DLD1 (cell line): ENCODE results near the gene PXT1.

Source experiments
- in situ Hi-C: cut with HindIII; loops from 2 replicates; pipeline ENCODE4 v1.10.0; 2017; ENCODE audit warnings: low sequenced_read_pairs

Gene PXT1

DNA sequence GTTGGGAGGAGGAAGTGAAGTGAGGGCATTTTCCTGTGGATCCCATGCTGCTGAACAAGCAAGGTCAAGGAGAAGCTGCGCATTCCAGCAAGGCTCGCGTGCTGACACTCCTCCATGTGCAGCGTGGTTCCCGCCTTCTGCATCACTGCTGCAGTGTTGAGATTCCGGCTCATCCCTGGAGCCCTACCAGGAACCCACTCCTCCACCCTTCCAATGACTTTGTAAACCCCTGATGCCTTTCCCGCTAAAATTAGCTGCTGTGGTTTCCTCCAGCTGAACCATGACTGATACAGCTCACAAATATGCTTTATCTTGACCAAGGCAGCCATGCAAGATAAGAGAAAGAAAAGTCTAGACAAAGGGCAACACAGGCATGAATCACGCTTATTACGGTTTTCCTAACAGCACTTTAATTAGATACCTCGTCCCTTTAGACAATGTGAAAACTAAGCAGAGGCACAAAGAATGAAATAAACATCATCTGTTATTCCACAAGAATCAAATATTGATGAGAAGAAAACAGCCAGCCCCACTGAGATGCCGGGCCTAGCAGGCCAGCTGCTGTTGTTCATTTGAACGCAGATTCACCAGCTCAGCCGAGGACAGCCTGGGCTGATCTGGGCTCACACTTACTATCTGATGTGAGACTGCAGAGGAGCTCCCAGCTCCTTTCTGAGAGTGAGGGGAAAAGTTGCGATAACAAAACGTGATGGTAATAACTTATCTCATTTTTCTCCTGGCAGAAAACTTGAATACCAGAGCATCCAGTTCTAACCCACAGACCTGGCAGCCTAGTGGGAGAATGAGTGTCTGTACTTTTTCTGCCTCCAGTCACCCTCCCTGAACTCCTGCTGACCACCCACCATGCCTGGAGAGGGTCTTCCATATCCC is 91.7 kb downstream of the PXT1 start:
- in situ Hi-C loops = no loop called here

DNA sequence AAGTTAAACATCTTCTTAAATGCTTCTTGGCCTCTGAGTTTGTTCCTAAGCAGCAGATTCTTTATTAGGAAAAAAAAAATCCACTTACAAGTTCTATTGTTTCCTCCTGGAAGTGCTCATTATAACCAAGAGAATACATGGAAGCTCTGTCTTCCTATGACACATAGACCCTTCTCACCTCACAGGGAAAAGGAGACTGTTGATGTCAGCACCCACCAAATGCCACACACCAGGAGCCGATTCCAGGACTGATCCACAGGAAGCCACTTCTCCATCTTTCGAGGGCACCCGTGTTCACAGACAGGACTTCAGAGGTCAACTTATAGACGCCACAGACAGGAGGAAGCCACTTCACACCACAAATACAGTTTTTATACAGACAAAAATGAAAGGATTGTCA is 92.6 kb downstream of the PXT1 start:
- in situ Hi-C loops = no loop called here

DNA sequence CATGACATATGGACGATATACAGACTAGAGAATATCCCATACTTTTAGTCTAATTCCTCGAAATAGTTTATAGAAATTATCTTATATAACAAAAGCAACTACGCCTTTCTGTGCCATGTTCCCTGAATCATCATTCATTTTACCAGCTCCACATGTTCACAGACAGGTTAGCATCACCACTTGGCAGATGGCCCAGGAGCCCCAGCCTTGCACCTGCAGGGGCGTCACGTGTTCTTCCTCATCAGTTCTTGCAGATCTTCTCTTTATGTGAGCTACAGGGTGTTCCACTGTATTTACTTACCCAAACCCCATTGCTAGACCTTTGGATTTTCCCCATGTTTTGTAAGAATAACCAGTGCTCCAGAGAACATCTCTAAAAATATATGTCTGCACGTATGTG is 93.4 kb downstream of the PXT1 start:
- in situ Hi-C loops = no loop called here

DNA sequence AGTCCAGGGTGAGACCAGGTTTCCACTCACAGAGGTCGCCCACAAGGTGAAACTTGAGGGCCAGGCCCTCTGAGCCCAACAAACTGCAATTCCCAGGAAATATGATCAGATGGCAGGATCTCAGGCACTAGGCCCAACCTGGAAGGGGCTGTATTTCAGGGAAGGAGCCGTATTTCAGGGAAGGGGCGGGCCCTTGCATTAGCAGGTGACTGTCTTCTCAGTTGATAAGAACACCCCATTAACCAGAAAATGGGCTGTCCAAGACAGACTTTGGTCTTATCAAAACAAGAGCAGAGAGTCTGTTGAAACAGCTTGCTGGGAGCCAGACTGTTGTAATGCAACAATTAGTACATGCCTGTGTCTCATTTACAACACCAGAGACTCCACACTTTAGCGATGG is 95.0 kb downstream of the PXT1 start:
- in situ Hi-C loops = no loop called here

DNA sequence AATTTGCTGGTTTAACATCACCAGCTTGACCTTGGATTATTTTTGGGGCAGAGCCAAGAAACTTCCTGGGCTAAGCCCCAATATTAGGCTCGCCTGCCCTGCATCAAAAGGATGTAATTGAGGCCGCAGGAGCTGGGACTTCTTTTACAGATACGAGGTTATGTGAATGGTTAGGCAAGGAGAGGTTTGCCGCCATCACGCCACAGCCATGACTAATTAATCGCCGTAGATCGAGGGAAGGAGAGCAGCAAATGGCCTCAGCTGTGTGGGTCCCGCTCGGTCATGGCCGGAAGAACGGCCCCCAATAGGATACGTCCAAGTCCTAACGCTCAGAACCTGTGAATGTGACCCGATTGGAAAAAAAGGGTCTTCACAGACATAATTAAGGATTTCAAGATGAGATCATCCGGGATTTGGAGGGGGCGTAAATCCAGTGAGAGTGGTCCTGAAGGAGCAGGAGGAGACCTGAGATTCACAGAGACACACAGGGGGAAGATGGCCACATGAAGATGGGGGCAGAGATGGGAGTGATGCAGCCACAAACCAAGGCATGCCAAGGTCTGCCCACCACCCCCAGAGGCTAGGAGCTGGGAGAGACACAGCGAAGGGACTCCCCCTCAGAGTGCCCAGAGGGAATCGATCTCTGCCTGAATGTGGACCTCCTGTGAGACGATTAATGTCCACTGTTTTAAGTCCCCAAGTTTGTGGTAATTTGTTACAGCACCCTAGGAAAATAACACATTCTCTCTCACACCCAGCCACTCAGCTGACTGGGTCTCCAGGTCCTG is 96.0 kb downstream of the PXT1 start:
- in situ Hi-C loops = no loop called here

DNA sequence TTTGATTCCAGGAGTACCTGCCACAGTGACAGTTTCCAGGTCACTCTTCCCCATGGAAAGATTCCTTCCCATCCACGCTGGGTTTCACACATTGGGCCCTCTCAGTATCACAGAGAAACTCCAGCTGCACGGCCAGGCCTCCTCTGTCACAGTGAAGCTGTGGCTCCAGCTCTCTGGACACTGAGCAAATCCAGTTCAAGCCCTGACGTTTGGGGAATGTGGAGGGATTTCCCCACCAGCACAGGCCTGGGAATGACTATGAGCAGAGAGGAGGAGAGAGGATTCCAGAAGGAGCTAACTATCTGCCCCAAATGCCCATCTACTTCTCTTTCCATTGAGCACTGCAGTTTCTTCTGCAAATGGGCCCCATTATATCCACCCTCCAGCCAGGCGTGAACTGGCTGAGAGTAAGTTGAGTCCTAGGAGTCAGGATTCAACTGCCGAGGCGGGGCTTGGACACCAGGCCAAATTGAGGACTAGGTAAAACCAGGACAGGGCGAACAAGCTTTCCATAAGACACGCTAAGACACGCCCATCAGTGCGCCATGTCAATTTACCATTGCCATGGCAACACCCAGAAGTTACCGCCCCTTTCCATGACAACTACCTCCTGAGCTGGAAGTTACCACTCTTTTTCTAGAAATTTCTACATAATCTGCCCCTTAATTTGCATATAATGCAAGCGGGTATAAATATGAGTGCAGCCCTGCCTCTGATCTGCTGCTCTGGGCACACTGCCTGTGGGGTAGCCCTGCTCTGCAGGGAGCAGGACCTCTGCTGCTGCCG is 96.8 kb downstream of the PXT1 start:
- in situ Hi-C loops = no loop called here

DNA sequence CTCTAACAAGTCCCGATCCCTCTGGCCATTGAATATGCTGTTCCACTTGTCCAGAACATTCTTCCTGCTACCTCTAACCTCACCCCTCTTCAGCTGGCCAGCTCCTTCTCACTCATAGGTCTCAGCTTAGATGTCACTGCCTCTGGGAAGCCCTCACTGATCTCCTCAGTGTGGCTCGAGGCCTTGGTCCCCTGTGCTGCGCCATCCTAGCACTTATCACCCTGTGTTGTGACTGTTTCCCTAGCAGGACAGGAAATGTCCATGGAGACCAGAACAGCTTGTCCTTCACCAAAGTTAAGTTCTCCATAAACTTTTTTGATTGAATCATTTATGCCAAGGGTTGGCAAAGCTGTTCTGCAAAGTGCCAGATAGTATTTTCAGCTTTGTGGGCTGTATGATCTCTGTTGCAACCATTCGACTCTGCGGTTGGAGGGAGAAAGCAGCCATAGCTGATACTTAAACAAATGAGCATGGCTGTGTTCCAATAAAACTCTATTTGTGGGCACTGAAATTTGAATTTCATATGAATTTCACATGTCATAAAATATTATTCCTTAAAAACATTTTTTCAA is 99.5 kb downstream of the PXT1 start:
- in situ Hi-C loops = no loop called here

DNA sequence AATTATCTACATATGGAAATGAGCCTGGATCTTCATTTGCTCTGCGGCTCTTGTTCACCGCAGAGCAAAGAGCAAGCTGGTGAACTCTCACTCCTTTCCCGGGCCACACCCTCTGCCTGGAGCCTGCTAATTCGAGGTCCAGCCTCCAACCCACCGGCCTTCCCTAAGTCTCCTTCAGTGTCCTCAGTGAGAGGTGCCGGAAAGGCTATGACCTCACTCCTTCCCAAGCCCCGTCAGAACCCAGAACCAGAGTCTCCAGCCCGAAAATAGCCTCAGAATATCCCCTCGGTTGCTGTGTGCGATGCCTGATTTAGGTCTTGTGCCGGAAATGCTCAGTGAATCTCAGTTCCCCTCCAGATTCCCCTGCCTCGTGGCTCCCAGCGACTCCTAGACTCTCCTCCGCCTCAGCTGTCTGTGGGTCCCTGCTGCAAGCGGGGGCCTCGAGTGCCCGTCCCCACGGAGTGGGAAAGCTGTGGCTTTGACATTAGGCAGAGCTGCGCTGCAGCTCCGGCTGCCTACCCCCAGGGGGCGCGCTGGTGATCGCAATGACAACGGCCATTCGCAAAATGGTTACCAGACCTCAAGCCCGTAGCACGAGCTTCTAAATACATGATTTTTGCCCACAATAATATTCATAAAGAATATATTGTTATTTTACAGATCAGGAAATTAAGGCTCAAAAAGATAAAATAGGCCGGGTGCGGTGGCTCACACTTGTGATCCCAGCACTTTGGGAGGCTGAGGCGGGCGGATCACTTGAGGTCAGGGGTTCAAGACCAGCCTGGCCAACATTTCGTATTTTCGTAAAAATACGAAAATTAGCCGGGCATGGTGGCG is 101.8 kb downstream of the PXT1 start:
- in situ Hi-C loops = no loop called here
